ENCODE measurements around the gene CLRN3. TPM values are rescaled to one million over a fixed set of nuclear protein-coding genes. Genes with fewer than 3 reads are reported as not detected.

The CLRN3 gene
- total and polyA plus RNA-seq, 2 of the 8 experiments (the other 6 are each of a cell fraction or from before 2014, with no cell fraction given): not detected

DNA sequence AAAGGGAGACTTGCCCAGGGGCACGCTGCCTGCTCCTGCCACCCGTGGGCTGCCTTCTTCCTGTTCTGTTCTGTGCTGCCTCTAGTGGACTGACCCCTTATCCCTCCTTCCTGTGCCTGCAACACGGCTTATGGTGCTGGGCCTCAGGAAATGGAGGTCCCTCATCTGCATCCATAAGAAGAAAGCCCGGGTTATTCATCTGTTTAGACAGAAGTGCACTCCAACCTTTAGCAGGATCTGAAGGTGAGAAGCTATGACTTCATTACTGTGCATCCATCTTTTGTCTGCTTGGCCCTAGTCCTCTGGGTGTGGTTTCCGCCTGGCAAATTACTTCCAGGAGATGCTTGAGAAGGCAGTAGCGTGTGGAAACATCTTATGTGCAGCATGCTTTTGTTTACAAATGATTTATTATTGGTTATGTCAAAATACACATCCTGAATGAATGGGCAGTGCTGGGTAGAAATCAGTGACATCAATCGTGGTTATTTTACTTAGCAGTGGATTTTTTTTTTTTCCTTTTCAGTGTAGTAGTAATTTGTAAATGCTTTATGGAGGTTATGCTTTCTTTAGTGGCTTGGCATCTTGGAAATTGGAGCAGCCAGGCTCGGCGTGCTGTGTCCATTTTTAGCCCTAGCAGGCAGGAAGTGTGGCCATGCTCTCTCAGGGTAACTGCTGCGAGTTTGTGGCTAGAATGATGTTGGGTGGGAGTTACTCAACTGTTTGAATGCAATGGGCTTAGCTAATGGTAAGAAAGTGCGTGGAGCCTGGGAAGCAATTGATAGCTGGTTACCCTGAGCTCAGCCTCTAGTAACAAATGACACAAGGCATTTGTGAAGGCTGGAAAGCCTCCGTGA lies 26.9 kb upstream of the CLRN3 start:
- peaks cover 0 to 2% (median 0%) of the 10 kb centered on the region in 4 experiments; a peak in 3 of 7 replicates for H3K4me1 ChIP-seq (replicated peaks in 1 of 4; ENCODE audit: control insufficient read depth in 3 of 4, insufficient read depth in 4 of 4, low read length in 3 of 4)
- peak in 1 of 2 experiments; percentile 44 for DNase-seq (ENCODE audit: low read depth in 1 of 2, low spot score in 2 of 2)
- CTCF ChIA-PET (ENCODE audit: partially characterized antibody): interaction anchor here (0.7 to 3.8 kb wide), 11 partner anchors 9 to 116 kb away, joined by 3 to 17 read pairs (median 3); partner anchors contain the start of gene PTPRE
- no peak for TF ChIP-seq POU5F1 (IDR thresholded peaks at IDR 0.05; ENCODE audit: low read depth, low read length)
- TF ChIP-seq SRF (IDR thresholded peaks at IDR 0.05; ENCODE audit: low read depth, low read length): no peak
- TF ChIP-seq JUND (IDR thresholded peaks at IDR 0.05; ENCODE audit: low read length): no peak
- no peak for TF ChIP-seq GTF2F1 (IDR thresholded peaks at IDR 0.05; ENCODE audit: borderline replicate concordance, low read depth, low read length)
- TF ChIP-seq, protein P1, sequence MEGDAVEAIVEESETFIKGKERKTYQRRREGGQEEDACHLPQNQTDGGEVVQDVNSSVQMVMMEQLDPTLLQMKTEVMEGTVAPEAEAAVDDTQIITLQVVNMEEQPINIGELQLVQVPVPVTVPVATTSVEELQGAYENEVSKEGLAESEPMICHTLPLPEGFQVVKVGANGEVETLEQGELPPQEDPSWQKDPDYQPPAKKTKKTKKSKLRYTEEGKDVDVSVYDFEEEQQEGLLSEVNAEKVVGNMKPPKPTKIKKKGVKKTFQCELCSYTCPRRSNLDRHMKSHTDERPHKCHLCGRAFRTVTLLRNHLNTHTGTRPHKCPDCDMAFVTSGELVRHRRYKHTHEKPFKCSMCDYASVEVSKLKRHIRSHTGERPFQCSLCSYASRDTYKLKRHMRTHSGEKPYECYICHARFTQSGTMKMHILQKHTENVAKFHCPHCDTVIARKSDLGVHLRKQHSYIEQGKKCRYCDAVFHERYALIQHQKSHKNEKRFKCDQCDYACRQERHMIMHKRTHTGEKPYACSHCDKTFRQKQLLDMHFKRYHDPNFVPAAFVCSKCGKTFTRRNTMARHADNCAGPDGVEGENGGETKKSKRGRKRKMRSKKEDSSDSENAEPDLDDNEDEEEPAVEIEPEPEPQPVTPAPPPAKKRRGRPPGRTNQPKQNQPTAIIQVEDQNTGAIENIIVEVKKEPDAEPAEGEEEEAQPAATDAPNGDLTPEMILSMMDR (IDR thresholded peaks at IDR 0.05; ENCODE audit: control extremely low read depth in 1 of 3, insufficient read depth in 1 of 3, low read depth in 1 of 3, low read length in 3 of 3): peak; percentile 43 to 65 (median 59)
- TF ChIP-seq YY1 (IDR thresholded peaks at IDR 0.05; ENCODE audit: low read depth, low read length): 0 out of 2 replicates have a peak, but pooled peaks have one; percentile 22
- TF ChIP-seq NRF1 (IDR thresholded peaks at IDR 0.05; ENCODE audit: low read depth, low read length): no peak
- peak; percentile 4 to 24; a peak in 1 of 4 replicates for TF ChIP-seq RAD21 (IDR thresholded peaks at IDR 0.05 in 1 of 2, conservative IDR thresholded peaks at IDR 0.05 in 1 of 2; ENCODE audit: low read depth in 2 of 2, low read length in 2 of 2)
- no peak for TF ChIP-seq HDAC6 (IDR thresholded peaks at IDR 0.05; ENCODE audit: low read depth, low read length)

More for the DNA sequence above, 26.9 kb upstream of the CLRN3 start:
- no peak overlapping the region for H2BK120ac ChIP-seq (replicated peaks; ENCODE audit: low read depth, low read length)
- no peak overlapping the region for H3K23ac ChIP-seq (ENCODE audit: insufficient read length)
- H2BK5ac ChIP-seq (ENCODE audit: low read depth, low read length): no peak overlapping the region
- H4K91ac ChIP-seq (replicated peaks; ENCODE audit: insufficient read length, low read length): no peak overlapping the region
- H3K79me2 ChIP-seq (ENCODE audit: control insufficient read depth in 1 of 2, insufficient read depth in 2 of 2, low read length in 2 of 2): no peaks in the 10 kb centered on the region
- no peak overlapping the region for H3K27ac ChIP-seq (ENCODE audit: low read depth, low read length)
- WGBS, 2 experiments (ENCODE audit: extremely low coverage in 1 of 2, insufficient coverage in 1 of 2, insufficient read length in 1 of 2, insufficient replicate concordance in 2 of 2, low coverage in 1 of 2, low lambda C conversion rate in 2 of 2, missing lambda C conversion rate in 1 of 2): 92% methylated on average over 11 of the region's 12 CpGs; no CpG with 5 or more reads in 1 of the 2 experiments
- H4K20me1 ChIP-seq (replicated peaks in 1 of 2; ENCODE audit: control insufficient read depth in 1 of 2, insufficient read depth in 2 of 2, low read length in 2 of 2): no peaks in the 10 kb centered on the region
- H2AFZ ChIP-seq (ENCODE audit: low read length): no peak overlapping the region
- no peak overlapping the region for H2BK12ac ChIP-seq (ENCODE audit: low read depth, low read length)
- H3K18ac ChIP-seq (ENCODE audit: extremely low read depth, low read length): no peak overlapping the region
- H3K23me2 ChIP-seq (ENCODE audit: low read depth, low read length): no peaks in the 10 kb centered on the region
- POLR2A ChIA-PET (ENCODE audit: partially characterized antibody): interaction anchor here (0.6 kb wide), 1 partner anchor 341 kb away, joined by 3 read pairs; no protein-coding TSS in a partner anchor
- H3K4me3 ChIP-seq (ENCODE audit: extremely low read depth in 1 of 4, insufficient read depth in 2 of 4, low read depth in 3 of 4, low read length in 4 of 4): no peak overlapping the region
- no peak overlapping the region for H3K56ac ChIP-seq (replicated peaks; ENCODE audit: insufficient read length, low read depth, low read length)
- no peak overlapping the region for H2AK5ac ChIP-seq (ENCODE audit: low read depth, low read length)
- no peak overlapping the region; the same call in 1 of the 2 replicates for H4K8ac ChIP-seq (ENCODE audit: extremely low read depth, insufficient read depth, low read length)
- no peaks in the 10 kb centered on the region for H3K27me3 ChIP-seq (replicated peaks in 1 of 4; ENCODE audit: control insufficient read depth in 3 of 4, extremely low read depth in 1 of 4, insufficient read depth in 3 of 4, low read length in 3 of 4)
- H2BK15ac ChIP-seq (ENCODE audit: low read length): no peak overlapping the region
- no peaks in the 10 kb centered on the region for H3K79me1 ChIP-seq (ENCODE audit: low read depth, low read length)
- no peak overlapping the region for H4K5ac ChIP-seq (ENCODE audit: insufficient read length, low read depth, low read length)
- no peak overlapping the region for H3K9ac ChIP-seq (replicated peaks in 1 of 4; ENCODE audit: extremely low read depth in 1 of 4, low read depth in 3 of 4, low read length in 3 of 4)
- no peak overlapping the region for H2BK20ac ChIP-seq (ENCODE audit: low read length)
- H3K9me3 ChIP-seq (ENCODE audit: insufficient read depth in 2 of 2, low read depth in 1 of 2, low read length in 1 of 2): no peaks in the 10 kb centered on the region
- H3K4ac ChIP-seq (replicated peaks; ENCODE audit: insufficient read length, low read depth, low read length): no peak overlapping the region
- H3K14ac ChIP-seq (ENCODE audit: insufficient read length): no peak overlapping the region
- H3K4me2 ChIP-seq (ENCODE audit: insufficient read depth in 1 of 2, low read depth in 2 of 2, low read length in 2 of 2): no peak overlapping the region
- no peak for FAIRE-seq
- no peaks in the 10 kb centered on the region for H3K36me3 ChIP-seq (ENCODE audit: control insufficient read depth in 2 of 4, insufficient read depth in 4 of 4, low read length in 3 of 4)

All from H1 (cell line).